Kidney (tissue), 14 donors: ENCODE measurements around the gene PROC. TPM values are rescaled to one million over a fixed set of nuclear protein-coding genes. Genes with fewer than 3 reads are reported as not detected.
A peak's percentile ranks its signal among the peaks of the same experiment; 100 is the strongest.

Experiments
- DNase-seq, 5 donors: peaks; one replicate each; pipeline ENCODE4 v3.0.0-alpha.2; 2013 to 2020
- FAIRE-seq: peaks from 2 replicates; lab custom pipeline; 2012; peaks lifted over from hg19 to GRCh38; lab: Jason Lieb, UNC
- H3K27ac ChIP-seq, 2 donors: one replicate each; pipeline ENCODE4 v1.7.0; 2013; ENCODE audit warnings: low read depth in 2 of 2, low read length in 2 of 2, inconsistent platforms in 1 of 2
- H3K27me3 ChIP-seq: one replicate; pipeline ENCODE4 v1.7.1; 2013; ENCODE audit warnings: low read length, inconsistent platforms; ENCODE audit not compliant: control insufficient read depth, insufficient read depth
- H3K36me3 ChIP-seq, 3 donors: one replicate each; pipeline versions ENCODE4 v1.7.0 to v1.7.1; 2013; ENCODE audit warnings: low read length in 3 of 3, control low read depth in 1 of 3, inconsistent platforms in 1 of 3; ENCODE audit not compliant: insufficient read depth in 3 of 3, control insufficient read depth in 2 of 3
- H3K4me1 ChIP-seq, 3 donors: one replicate each; pipeline versions ENCODE4 v1.7.0 to v1.7.1; 2013; ENCODE audit warnings: low read length in 3 of 3, inconsistent platforms in 1 of 3, low read depth in 1 of 3; ENCODE audit not compliant: control insufficient read depth in 2 of 3, insufficient read depth in 2 of 3
- H3K4me3 ChIP-seq, 3 donors: one replicate each; pipeline versions ENCODE4 v1.7.0 to v1.8.1; 2013; ENCODE audit warnings: low read length in 3 of 3, control low read depth in 1 of 3, inconsistent platforms in 1 of 3
- H3K9ac ChIP-seq, 3 donors: one replicate each; pipeline versions ENCODE4 v1.7.0 to v1.7.1; 2013; ENCODE audit warnings: low read length in 3 of 3, control low read depth in 1 of 3, inconsistent platforms in 1 of 3
- H3K9me3 ChIP-seq, 3 donors: one replicate each; pipeline versions ENCODE4 v1.7.0 to v1.7.1; 2013; ENCODE audit warnings: low read length in 3 of 3, control low read depth in 1 of 3, inconsistent platforms in 1 of 3; ENCODE audit not compliant: control insufficient read depth in 2 of 3, insufficient read depth in 1 of 3
- CTCF ChIP-seq: IDR thresholded peaks from 3 replicates; pipeline ENCODE4 v1.5.1; 2012; ENCODE audit warnings: mild to moderate bottlenecking, moderate library complexity, borderline replicate concordance; ENCODE audit not compliant: insufficient read depth; ENCODE audit errors: extremely low read depth
- intact Hi-C: fragments of 100-400 bp; cut with DNase I; formaldehyde crosslinking; loops from one replicate; pipeline ENCODE4 v1.11.1; 2022
- polyA plus RNA-seq: library from polyadenylated mRNA; stranded (reverse); fragments of 350-450 nt; fragmentation: Illumina TruSeq; extraction: RNeasy Lipid Tissue Mini Kit (QIAGEN cat#74804); gene quantifications from one replicate; pipeline ENCODE4 v1.2.3, GENCODE V29; 2014; ENCODE audit warnings: low read depth, low replicate concordance; ENCODE audit not compliant: insufficient read depth
- total RNA-seq: library from RNA; stranded (reverse); fragmentation: NEBNext Ultra II Directional; extraction: Animal tissue kit (Norgen Biotek cat#: 25700); gene quantifications from one replicate; pipeline ENCODE4 v1.2.1, GENCODE V29; 2021
- donor health status: control.
- donor health status: control.
- donor health status: control.
- donor health status: control.
- donor health status: control.
- donor health status: DM: yes; HTN: yes; CAD: no.
- donor health status: Normal renal cell carcinoma (clear cell type).

Gene PROC
- total and polyA plus RNA-seq, 2 donors from 2014 or later = 5.9 to 51.0 TPM

- Histone ChIP-seq H3K27ac (no peak overlapping the region), H3K9me3 (no peaks in the 10 kb centered on the region), H3K36me3 (no peaks in the 10 kb centered on the region), H3K4me3 (no peak overlapping the region), H3K27me3 (no peaks in the 10 kb centered on the region), H3K4me1 (peaks cover 0 to 5% (median 0%) of the 10 kb centered on the region in 3 donors), H3K9ac (no peak overlapping the region)
- peak; percentile 39 to 72 (median 41) for DNase-seq
- intact Hi-C loops = no loop called here
- TF ChIP-seq CTCF = no peak
- no peak for FAIRE-seq
Observed at GRCh38 chr2:127463155-127463991, 45.1 kb downstream of the PROC start.

- DNase-seq = peak in 3 of 5 donors; percentile 26 to 58 (median 41)
Observed at GRCh38 chr2:127464470-127465257, 46.4 kb downstream of the PROC start.

GRCh38 chr2:127465258-127465657 lies 47.0 kb downstream of the PROC start:
- intact Hi-C loops = no loop called here
- Histone ChIP-seq H3K4me3 (no peak overlapping the region), H3K9me3 (no peaks in the 10 kb centered on the region)

More at GRCh38 chr2:127464470-127465257, 46.4 kb downstream of the PROC start:
- FAIRE-seq = no peak
- Histone ChIP-seq H3K27me3 (no peaks in the 10 kb centered on the region), H3K36me3 (peaks cover 0 to 4% (median 3%) of the 10 kb centered on the region in 3 donors), H3K27ac (peak overlapping the region in 1 of 2 donors; percentile 28), H3K9me3 (no peaks in the 10 kb centered on the region), H3K4me3 (no peak overlapping the region), H3K4me1 (peaks cover 0 to 5% (median 0%) of the 10 kb centered on the region in 3 donors), H3K9ac (no peak overlapping the region)
- intact Hi-C loops = no loop called here
- TF ChIP-seq CTCF = no peak

More at GRCh38 chr2:127465258-127465657, 47.0 kb downstream of the PROC start:
- no peak for FAIRE-seq
- H3K36me3 ChIP-seq = peaks cover 0 to 5% (median 5%) of the 10 kb centered on the region in 3 donors
- H3K9ac ChIP-seq = no peak overlapping the region
- DNase-seq = no peak
- no peak for TF ChIP-seq CTCF
- H3K27me3 ChIP-seq = no peaks in the 10 kb centered on the region
- H3K27ac ChIP-seq = peak overlapping the region in 1 of 2 donors; percentile 35
- H3K4me1 ChIP-seq = peaks cover 0 to 5% (median 0%) of the 10 kb centered on the region in 3 donors
